ENCODE results near the gene CEACAM18.
"Not testable (repeated sequence)": the region's sequence is repeated elsewhere in the genome, so short reads cannot be mapped to it uniquely, and the experiment has no call there.

The CEACAM18 gene

DNA sequence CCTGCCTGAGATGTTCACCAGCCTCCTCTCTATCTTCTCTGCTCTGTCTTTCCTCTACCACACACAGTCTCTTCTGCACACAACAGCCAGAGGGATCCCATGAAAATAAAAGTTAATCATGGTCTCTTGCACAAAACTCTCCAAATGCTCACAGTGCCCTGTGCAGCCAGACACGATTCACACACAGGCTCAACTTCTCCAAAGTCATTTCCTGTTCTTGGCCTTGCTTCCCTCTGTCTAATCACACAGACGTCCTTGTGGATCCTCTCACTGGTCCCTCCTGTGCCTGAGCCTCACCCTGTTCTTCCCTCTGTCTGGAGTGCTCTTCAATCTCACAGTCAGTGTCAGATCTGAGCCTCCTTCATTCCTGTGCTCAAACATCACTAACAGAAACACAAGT is 15.4 kb downstream of the CEACAM18 start:
- H2AFZ ChIP-seq (ENCODE audit: insufficient read depth, low read length, poor library complexity), result no peak overlapping the region
- DNase-seq, result no peak
- no peaks in the 10 kb centered on the region for H3K4me1 ChIP-seq (ENCODE audit: control insufficient read depth in 1 of 2, insufficient read depth in 2 of 2, low read length in 2 of 2)
- no peak overlapping the region for H4K12ac ChIP-seq (ENCODE audit: low read depth, low read length)
- no peak overlapping the region for H3K14ac ChIP-seq (ENCODE audit: low read length)
- no peak overlapping the region for H3K4ac ChIP-seq (ENCODE audit: low read depth, low read length)
- H3K79me2 ChIP-seq (ENCODE audit: control insufficient read depth, insufficient read depth, low read length, poor library complexity), result no peaks in the 10 kb centered on the region
- no peak overlapping the region for H3K27ac ChIP-seq (ENCODE audit: low read depth, low read length)
- H2BK12ac ChIP-seq (ENCODE audit: low read length), result no peak overlapping the region
- H3K4me3 ChIP-seq (ENCODE audit: low read depth, low read length), result no peak overlapping the region
- no peak overlapping the region for H3K18ac ChIP-seq (ENCODE audit: low read length)
- no peak overlapping the region for H2BK120ac ChIP-seq (ENCODE audit: insufficient read depth, low read length, poor library complexity)
- H3K9me3 ChIP-seq (ENCODE audit: insufficient read depth, low read depth, low read length), result peaks cover 44% of the 10 kb centered on the region
- no CpG with 5 or more reads among the region's 2 CpGs for WGBS (ENCODE audit: extremely low coverage, insufficient coverage, insufficient read length)
- no peaks in the 10 kb centered on the region for H3K36me3 ChIP-seq (ENCODE audit: control insufficient read depth in 1 of 2, insufficient read depth in 2 of 2, low read length in 2 of 2)
- H2BK5ac ChIP-seq (ENCODE audit: low read depth, low read length, poor library complexity), result no peak overlapping the region
- no peaks in the 10 kb centered on the region for H3K79me1 ChIP-seq (ENCODE audit: low read length)
- no peak overlapping the region for H3K9ac ChIP-seq (ENCODE audit: low read length)
- H4K8ac ChIP-seq (ENCODE audit: low read depth, low read length), result no peak overlapping the region
- no peak overlapping the region for H3K23ac ChIP-seq (ENCODE audit: low read length)
- no peak overlapping the region for H3K4me2 ChIP-seq (ENCODE audit: low read length)
- no peaks in the 10 kb centered on the region for H3K27me3 ChIP-seq (ENCODE audit: insufficient read depth, low read length)
- H2AK5ac ChIP-seq (ENCODE audit: low read length), result no peak overlapping the region
- H4K91ac ChIP-seq (ENCODE audit: low read depth, low read length), result no peak overlapping the region

- WGBS (ENCODE audit: extremely low coverage, insufficient coverage, insufficient read length), result no CpG with 5 or more reads among the region's 3 CpGs
Observed at GRCh38 chr19:51497666-51498065, 19.3 kb downstream of the CEACAM18 start.

GRCh38 chr19:51500931-51501330 is 22.6 kb downstream of the CEACAM18 start:
- H3K27ac ChIP-seq (ENCODE audit: low read depth, low read length); H3K79me1 ChIP-seq (ENCODE audit: low read length); H3K4me3 ChIP-seq (ENCODE audit: low read depth, low read length); H4K12ac ChIP-seq (ENCODE audit: low read depth, low read length); H2AK5ac ChIP-seq (ENCODE audit: low read length); H3K23ac ChIP-seq (ENCODE audit: low read length); H3K79me2 ChIP-seq (ENCODE audit: control insufficient read depth, insufficient read depth, low read length, poor library complexity); H2BK5ac ChIP-seq (ENCODE audit: low read depth, low read length, poor library complexity); H3K4me1 ChIP-seq (ENCODE audit: control insufficient read depth in 1 of 2, insufficient read depth in 2 of 2, low read length in 2 of 2); H3K9ac ChIP-seq (ENCODE audit: low read length); H3K4ac ChIP-seq (ENCODE audit: low read depth, low read length); H3K14ac ChIP-seq (ENCODE audit: low read length); H2BK120ac ChIP-seq (ENCODE audit: insufficient read depth, low read length, poor library complexity); H4K91ac ChIP-seq (ENCODE audit: low read depth, low read length); H4K8ac ChIP-seq (ENCODE audit: low read depth, low read length); H3K36me3 ChIP-seq (ENCODE audit: control insufficient read depth in 1 of 2, insufficient read depth in 2 of 2, low read length in 2 of 2); DNase-seq; H3K27me3 ChIP-seq (ENCODE audit: insufficient read depth, low read length); H2AFZ ChIP-seq (ENCODE audit: insufficient read depth, low read length, poor library complexity); H3K18ac ChIP-seq (ENCODE audit: low read length); H3K4me2 ChIP-seq (ENCODE audit: low read length); H2BK12ac ChIP-seq (ENCODE audit: low read length): not testable (repeated sequence)
- H3K9me3 ChIP-seq (ENCODE audit: insufficient read depth, low read depth, low read length), result peaks cover 63% of the 10 kb centered on the region
- no CpG with 5 or more reads among the region's 8 CpGs for WGBS (ENCODE audit: extremely low coverage, insufficient coverage, insufficient read length)

More at GRCh38 chr19:51497666-51498065, 19.3 kb downstream of the CEACAM18 start:
- Histone ChIP-seq H4K8ac (ENCODE audit: low read depth, low read length) (no peak overlapping the region), H4K12ac (ENCODE audit: low read depth, low read length) (no peak overlapping the region), H3K27ac (ENCODE audit: low read depth, low read length) (no peak overlapping the region), H2BK12ac (ENCODE audit: low read length) (no peak overlapping the region), H3K14ac (ENCODE audit: low read length) (no peak overlapping the region), H3K9me3 (ENCODE audit: insufficient read depth, low read depth, low read length) (peaks cover 59% of the 10 kb centered on the region), H3K23ac (ENCODE audit: low read length) (no peak overlapping the region), H2BK120ac (ENCODE audit: insufficient read depth, low read length, poor library complexity) (no peak overlapping the region), H3K4me2 (ENCODE audit: low read length) (no peak overlapping the region), H3K79me2 (ENCODE audit: control insufficient read depth, insufficient read depth, low read length, poor library complexity) (no peaks in the 10 kb centered on the region), H2AK5ac (ENCODE audit: low read length) (no peak overlapping the region), H3K36me3 (ENCODE audit: control insufficient read depth in 1 of 2, insufficient read depth in 2 of 2, low read length in 2 of 2) (no peaks in the 10 kb centered on the region), H3K4me1 (ENCODE audit: control insufficient read depth in 1 of 2, insufficient read depth in 2 of 2, low read length in 2 of 2) (no peaks in the 10 kb centered on the region), H2BK5ac (ENCODE audit: low read depth, low read length, poor library complexity) (no peak overlapping the region), H3K79me1 (ENCODE audit: low read length) (no peaks in the 10 kb centered on the region), H2AFZ (ENCODE audit: insufficient read depth, low read length, poor library complexity) (no peak overlapping the region), H3K4ac (ENCODE audit: low read depth, low read length) (no peak overlapping the region), H3K27me3 (ENCODE audit: insufficient read depth, low read length) (no peaks in the 10 kb centered on the region), H3K18ac (ENCODE audit: low read length) (no peak overlapping the region), H3K9ac (ENCODE audit: low read length) (no peak overlapping the region), H3K4me3 (ENCODE audit: low read depth, low read length) (no peak overlapping the region), H4K91ac (ENCODE audit: low read depth, low read length) (no peak overlapping the region)
- DNase-seq, result no peak

DNA sequence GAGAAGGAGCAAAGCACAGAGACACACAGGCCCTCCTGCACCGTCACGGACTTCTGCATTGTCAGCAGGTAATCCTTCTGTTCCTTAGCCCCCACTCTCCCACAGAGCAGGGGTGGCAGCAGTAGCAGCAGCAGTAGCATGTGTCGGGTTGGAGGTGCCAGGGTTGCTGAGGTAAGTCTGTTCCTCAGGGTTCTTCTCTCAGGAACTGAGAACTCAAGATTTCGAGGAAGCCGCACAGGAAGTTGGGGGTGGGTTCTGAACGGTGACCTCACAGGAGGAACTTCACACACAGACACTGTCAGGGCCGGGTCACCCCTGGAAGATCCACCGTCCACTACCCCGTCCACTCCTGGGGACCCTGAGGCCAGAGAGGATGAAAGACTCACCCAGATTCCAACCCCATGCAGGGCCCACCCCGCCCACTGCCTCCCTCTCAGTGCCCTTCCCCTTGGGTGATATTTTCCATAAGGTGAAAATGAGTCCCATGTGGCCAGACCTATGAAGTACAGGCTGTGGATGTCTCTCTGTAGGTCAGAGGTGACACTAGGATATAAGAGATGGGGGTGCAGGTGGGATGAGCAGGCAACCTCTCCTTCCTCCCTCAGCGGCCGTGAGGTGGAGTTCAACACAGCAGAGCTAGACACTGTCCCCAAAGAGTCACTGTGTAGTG is 23.4 kb downstream of the CEACAM18 start, which contains the start of gene SIGLEC12:
Gene SIGLEC12, minus strand, starts transcription at position 207 of the 670 bp plus-strand sequence. Its CDS starts 67 bp downstream, at position 140.
- H3K27ac ChIP-seq (ENCODE audit: low read depth, low read length), result no peak within 1 kb of the TSS
- H3K9me3 ChIP-seq (ENCODE audit: insufficient read depth, low read depth, low read length), result peaks cover 61% of the 10 kb centered on the region
- no CpG with 5 or more reads among the region's 12 CpGs for WGBS (ENCODE audit: extremely low coverage, insufficient coverage, insufficient read length)

More for the DNA sequence above, 23.4 kb downstream of the CEACAM18 start, which contains the start of gene SIGLEC12:
- H3K4me2 ChIP-seq (ENCODE audit: low read length), result no peak within 1 kb of the TSS
- no peak within 1 kb of the TSS for H2AK5ac ChIP-seq (ENCODE audit: low read length)
- no peak within 1 kb of the TSS for H4K8ac ChIP-seq (ENCODE audit: low read depth, low read length)
- H4K91ac ChIP-seq (ENCODE audit: low read depth, low read length), result no peak within 1 kb of the TSS
- H3K79me1 ChIP-seq (ENCODE audit: low read length), result no peaks in the 10 kb centered on the region
- no peak within 1 kb of the TSS for H3K4me3 ChIP-seq (ENCODE audit: low read depth, low read length)
- no peaks in the 10 kb centered on the region for H3K4me1 ChIP-seq (ENCODE audit: control insufficient read depth in 1 of 2, insufficient read depth in 2 of 2, low read length in 2 of 2)
- no peaks in the 10 kb centered on the region for H3K79me2 ChIP-seq (ENCODE audit: control insufficient read depth, insufficient read depth, low read length, poor library complexity)
- H3K14ac ChIP-seq (ENCODE audit: low read length), result no peak within 1 kb of the TSS
- no peak within 1 kb of the TSS for H3K18ac ChIP-seq (ENCODE audit: low read length)
- H2AFZ ChIP-seq (ENCODE audit: insufficient read depth, low read length, poor library complexity), result no peak within 1 kb of the TSS
- H2BK120ac ChIP-seq (ENCODE audit: insufficient read depth, low read length, poor library complexity), result no peak within 1 kb of the TSS
- no peak within 1 kb of the TSS for H2BK5ac ChIP-seq (ENCODE audit: low read depth, low read length, poor library complexity)
- H3K4ac ChIP-seq (ENCODE audit: low read depth, low read length), result no peak within 1 kb of the TSS
- DNase-seq, result no peak
- no peak within 1 kb of the TSS for H2BK12ac ChIP-seq (ENCODE audit: low read length)
- no peaks in the 10 kb centered on the region for H3K36me3 ChIP-seq (ENCODE audit: control insufficient read depth in 1 of 2, insufficient read depth in 2 of 2, low read length in 2 of 2)
- H4K12ac ChIP-seq (ENCODE audit: low read depth, low read length), result no peak within 1 kb of the TSS
- no peaks in the 10 kb centered on the region for H3K27me3 ChIP-seq (ENCODE audit: insufficient read depth, low read length)
- H3K9ac ChIP-seq (ENCODE audit: low read length), result no peak within 1 kb of the TSS
- H3K23ac ChIP-seq (ENCODE audit: low read length), result no peak within 1 kb of the TSS
